ENCODE measurements around the gene CEP170B. TPM values are rescaled to one million over a fixed set of nuclear protein-coding genes. Genes with fewer than 3 reads are reported as not detected.

Gene CEP170B
- 4.2 and 4.3 TPM in 2 replicates for polyA plus RNA-seq (2011; rRNA removed)
- polyA minus RNA-seq (2011; rRNA and poly(A)+ RNA removed), result 5.1 and 6.0 TPM in 2 replicates

DNA sequence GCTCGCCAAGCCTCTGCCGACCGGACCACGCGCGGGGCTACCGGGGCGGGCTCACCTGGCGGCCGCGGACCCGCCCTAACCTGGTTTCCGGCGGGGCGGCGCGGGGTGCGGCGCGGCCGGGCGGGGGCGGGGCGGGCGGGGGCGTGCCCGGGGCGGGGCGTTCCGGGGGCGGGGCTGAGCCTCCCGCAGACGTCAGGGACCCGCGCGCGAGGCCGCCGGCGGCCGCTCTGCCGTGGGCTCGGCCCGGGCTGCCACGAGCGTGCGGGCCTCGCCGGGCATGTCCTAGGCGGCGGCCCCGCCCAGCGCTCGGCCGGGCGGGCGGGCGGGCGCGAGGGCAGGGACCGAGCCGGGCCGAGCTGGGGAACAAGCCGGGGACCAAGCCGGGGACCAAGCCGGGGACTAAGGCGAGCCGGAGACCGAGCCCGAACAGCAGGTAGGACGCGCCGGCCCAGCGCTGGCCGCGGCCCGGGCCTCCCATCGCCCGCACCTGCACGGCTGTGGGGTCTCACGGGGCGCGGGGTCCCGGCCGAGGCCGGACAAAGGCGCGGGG lies at the start of gene CEP170B:
Gene CEP170B (plus strand): TSS at position 188 of the 550 bp plus-strand sequence. CDS start 3,183 bp downstream, outside the sequence.
- Histone ChIP-seq H3K9me3 (ENCODE audit: control insufficient read depth, insufficient read depth, low read length) (peaks cover 6% of the 10 kb centered on the region; the same call in 1 of the 2 replicates), H3K27me3 (ENCODE audit: control insufficient read depth, insufficient read depth, low read length) (peaks cover 21% of the 10 kb centered on the region), H3K27ac (ENCODE audit: low read depth, low read length) (peak within 1 kb of the TSS; percentile 31), H3K4me3 (ENCODE audit: low read depth, low read length) (peak within 1 kb of the TSS; percentile 77)
- CTCF ChIA-PET, result no interaction called here
- POLR2A ChIA-PET, result no interaction called here
- TF ChIP-seq, protein P1, sequence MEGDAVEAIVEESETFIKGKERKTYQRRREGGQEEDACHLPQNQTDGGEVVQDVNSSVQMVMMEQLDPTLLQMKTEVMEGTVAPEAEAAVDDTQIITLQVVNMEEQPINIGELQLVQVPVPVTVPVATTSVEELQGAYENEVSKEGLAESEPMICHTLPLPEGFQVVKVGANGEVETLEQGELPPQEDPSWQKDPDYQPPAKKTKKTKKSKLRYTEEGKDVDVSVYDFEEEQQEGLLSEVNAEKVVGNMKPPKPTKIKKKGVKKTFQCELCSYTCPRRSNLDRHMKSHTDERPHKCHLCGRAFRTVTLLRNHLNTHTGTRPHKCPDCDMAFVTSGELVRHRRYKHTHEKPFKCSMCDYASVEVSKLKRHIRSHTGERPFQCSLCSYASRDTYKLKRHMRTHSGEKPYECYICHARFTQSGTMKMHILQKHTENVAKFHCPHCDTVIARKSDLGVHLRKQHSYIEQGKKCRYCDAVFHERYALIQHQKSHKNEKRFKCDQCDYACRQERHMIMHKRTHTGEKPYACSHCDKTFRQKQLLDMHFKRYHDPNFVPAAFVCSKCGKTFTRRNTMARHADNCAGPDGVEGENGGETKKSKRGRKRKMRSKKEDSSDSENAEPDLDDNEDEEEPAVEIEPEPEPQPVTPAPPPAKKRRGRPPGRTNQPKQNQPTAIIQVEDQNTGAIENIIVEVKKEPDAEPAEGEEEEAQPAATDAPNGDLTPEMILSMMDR (IDR thresholded peaks at IDR 0.05; ENCODE audit: low read depth, low read length), result no peak
- no peak for DNase-seq (ENCODE audit: low read depth, low spot score)

DNA sequence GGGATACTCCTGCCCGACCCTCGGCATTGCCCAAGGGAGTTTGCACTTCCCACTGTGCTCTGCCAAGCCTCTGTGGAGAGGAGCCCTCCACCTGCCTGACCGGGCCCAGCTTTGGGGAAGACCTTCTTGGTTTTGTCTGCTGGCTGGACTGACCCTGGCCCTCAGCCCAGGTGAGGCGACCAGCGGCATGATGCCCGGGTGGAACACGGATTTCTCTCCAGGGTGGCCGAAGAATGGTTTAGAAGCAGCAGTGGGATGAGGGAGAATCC lies 48.5 kb upstream of the CEP170B start:
- POLR2A ChIA-PET, result no interaction called here
- no peak for DNase-seq (ENCODE audit: low read depth, low spot score)
- no peaks in the 10 kb centered on the region for H3K27me3 ChIP-seq (ENCODE audit: control insufficient read depth, insufficient read depth, low read length)
- no peak overlapping the region for H3K27ac ChIP-seq (ENCODE audit: low read depth, low read length)
- TF ChIP-seq, protein P1 (IDR thresholded peaks at IDR 0.05; ENCODE audit: low read depth, low read length), result no peak
- CTCF ChIA-PET, result no interaction called here
- H3K9me3 ChIP-seq (ENCODE audit: control insufficient read depth, insufficient read depth, low read length), result peaks cover 5% of the 10 kb centered on the region
- peak overlapping the region; percentile 87 for H3K4me3 ChIP-seq (ENCODE audit: low read depth, low read length)

DNA sequence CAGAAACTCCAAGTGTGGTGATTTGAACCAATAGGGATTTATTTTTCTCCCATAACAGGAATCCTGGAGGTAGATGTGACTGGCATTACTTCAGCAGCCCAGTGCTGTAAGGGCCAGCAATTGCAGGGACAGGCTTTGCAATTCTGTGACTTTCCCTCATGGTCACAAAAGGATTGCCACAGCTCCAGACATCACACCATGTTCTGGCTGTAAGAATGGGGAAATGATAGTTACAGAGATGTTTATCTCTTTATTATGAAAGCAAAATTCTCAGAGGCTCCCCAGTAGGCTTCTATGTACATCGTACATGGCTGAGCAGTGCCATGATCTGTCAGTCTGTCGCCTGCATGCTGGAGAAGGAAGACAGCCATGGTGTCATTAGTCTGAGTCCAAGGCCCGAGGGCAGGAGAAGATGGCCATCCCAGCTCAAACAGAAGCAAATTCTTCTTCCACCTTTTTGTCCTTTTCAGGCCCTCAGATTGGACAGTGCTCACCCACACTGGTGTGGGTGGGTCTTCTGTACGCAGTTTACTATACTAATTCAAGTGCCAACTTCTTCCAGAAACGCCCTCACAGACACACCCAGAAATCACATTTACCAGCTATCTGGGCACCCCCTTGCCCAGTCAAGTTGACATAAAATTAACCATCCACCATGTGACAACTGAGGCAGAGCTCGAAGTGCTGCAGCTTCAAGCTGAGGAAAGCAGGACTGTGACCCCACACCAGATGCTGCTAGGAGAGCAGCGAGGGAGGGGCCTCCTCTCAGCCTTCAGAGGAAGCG lies 46.9 kb upstream of the CEP170B start:
- no peaks in the 10 kb centered on the region for H3K27me3 ChIP-seq (ENCODE audit: control insufficient read depth, insufficient read depth, low read length)
- no peak for DNase-seq (ENCODE audit: low read depth, low spot score)
- CTCF ChIA-PET, result interaction anchor here (1.5 kb wide), 1 partner anchor 52 kb away, joined by 5 read pairs; no protein-coding TSS in a partner anchor
- TF ChIP-seq, protein P1 (IDR thresholded peaks at IDR 0.05; ENCODE audit: low read depth, low read length), result no peak
- POLR2A ChIA-PET, result no interaction called here
- H3K4me3 ChIP-seq (ENCODE audit: low read depth, low read length), result no peak overlapping the region
- peaks cover 5% of the 10 kb centered on the region for H3K9me3 ChIP-seq (ENCODE audit: control insufficient read depth, insufficient read depth, low read length)
- no peak overlapping the region for H3K27ac ChIP-seq (ENCODE audit: low read depth, low read length)

DNA sequence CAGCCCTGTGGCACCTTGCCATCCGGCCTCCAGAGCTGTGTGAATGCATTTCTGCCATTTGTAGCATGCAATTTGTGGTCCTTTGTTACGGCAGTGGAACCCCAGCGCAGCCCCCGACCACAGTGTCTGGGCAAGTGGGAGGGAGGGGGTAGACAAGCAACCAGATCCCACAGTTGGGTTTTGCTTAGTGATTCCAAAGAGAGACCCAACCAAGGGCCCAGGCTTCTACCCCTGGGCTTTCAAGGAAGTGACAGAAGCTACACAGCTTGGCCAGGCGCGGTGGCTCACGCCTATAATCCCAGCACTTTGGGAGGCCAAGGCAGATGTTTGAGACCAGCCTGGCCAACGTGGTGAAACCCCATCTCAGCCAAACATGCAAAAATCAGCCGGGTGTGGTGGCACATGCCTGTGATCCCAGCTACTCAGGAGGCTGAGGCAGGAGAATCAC lies 46.3 kb upstream of the CEP170B start:
- DNase-seq (ENCODE audit: low read depth, low spot score), result no peak
- H3K9me3 ChIP-seq (ENCODE audit: control insufficient read depth, insufficient read depth, low read length), result peaks cover 5% of the 10 kb centered on the region
- CTCF ChIA-PET, result interaction anchor here (1.5 kb wide), 1 partner anchor 52 kb away, joined by 5 read pairs; no protein-coding TSS in a partner anchor
- H3K4me3 ChIP-seq (ENCODE audit: low read depth, low read length), result no peak overlapping the region
- TF ChIP-seq, protein P1 (IDR thresholded peaks at IDR 0.05; ENCODE audit: low read depth, low read length), result no peak
- H3K27ac ChIP-seq (ENCODE audit: low read depth, low read length), result no peak overlapping the region
- H3K27me3 ChIP-seq (ENCODE audit: control insufficient read depth, insufficient read depth, low read length), result no peaks in the 10 kb centered on the region
- POLR2A ChIA-PET, result no interaction called here

DNA sequence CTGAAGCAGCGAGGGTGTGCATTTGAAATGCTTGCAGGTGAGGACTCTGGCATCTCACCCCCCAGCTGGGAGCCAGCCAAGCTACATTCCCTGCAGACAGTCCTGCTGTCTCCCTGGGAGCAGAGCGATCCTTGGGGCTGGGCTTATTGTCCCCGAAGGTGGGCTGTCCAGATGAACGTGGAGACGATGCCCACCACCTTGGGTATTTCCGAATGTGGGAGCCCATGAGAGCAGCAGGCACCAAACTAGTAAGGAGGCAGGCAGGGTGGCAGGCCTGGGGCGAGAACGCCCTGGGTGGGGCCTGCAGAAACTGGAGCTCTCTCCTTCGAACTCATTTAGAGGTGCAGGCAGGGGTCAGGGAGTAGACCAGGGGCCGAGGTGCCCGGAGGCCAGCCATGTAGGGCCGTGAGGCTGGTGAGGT lies 45.7 kb upstream of the CEP170B start:
- TF ChIP-seq, protein P1 (IDR thresholded peaks at IDR 0.05; ENCODE audit: low read depth, low read length), result no peak
- Histone ChIP-seq H3K27me3 (ENCODE audit: control insufficient read depth, insufficient read depth, low read length) (no peaks in the 10 kb centered on the region), H3K4me3 (ENCODE audit: low read depth, low read length) (no peak overlapping the region), H3K27ac (ENCODE audit: low read depth, low read length) (no peak overlapping the region), H3K9me3 (ENCODE audit: control insufficient read depth, insufficient read depth, low read length) (peaks cover 5% of the 10 kb centered on the region)
- ChIA-PET CTCF (interaction anchor here (1.5 kb wide), 1 partner anchor 53 kb away, joined by 5 read pairs; no protein-coding TSS in a partner anchor), POLR2A (no interaction called here)
- no peak for DNase-seq (ENCODE audit: low read depth, low spot score)
